H1 (cell line): Measurements from ENCODE around the gene SLC38A10. TPM values are rescaled to one million over a fixed set of nuclear protein-coding genes. Genes with fewer than 3 reads are reported as not detected.

ENCODE experiments used
- CTCF ChIA-PET: fragments of 300-600 bp; sonication (Branson Sonifier 250); formaldehyde crosslinking; loops from one replicate; lab custom pipeline; 2021; ENCODE audit not compliant: partially characterized antibody; lab: Charles Lee
- POLR2A ChIA-PET: fragments of 300-600 bp; sonication (Branson Sonifier 250); formaldehyde crosslinking; loops from one replicate; lab custom pipeline; 2021; ENCODE audit warnings: inconsistent platforms; ENCODE audit not compliant: partially characterized antibody; lab: Charles Lee
- DNase-seq, 2 experiments: peaks; one replicate each; pipeline versions ENCODE4 v3.0.0 to v3.0.0-alpha.2; 2010 to 2022; ENCODE audit warnings: low spot score in 2 of 2, low read depth in 1 of 2, mixed read lengths in 1 of 2
- FAIRE-seq: peaks from 2 replicates; lab custom pipeline; 2011; peaks lifted over from hg19 to GRCh38; lab: Jason Lieb, UNC
- H2AFZ ChIP-seq: 2 replicates; pipeline ENCODE4 v1.8.1; 2012; ENCODE audit warnings: low read length, inconsistent platforms
- H2AK5ac ChIP-seq: 2 replicates; pipeline ENCODE4 v1.6.1; 2013; ENCODE audit warnings: low read depth, low read length
- H2BK120ac ChIP-seq: replicated peaks from 2 replicates; pipeline ENCODE3; 2013; ENCODE audit warnings: low read depth, low read length, inconsistent platforms
- H2BK12ac ChIP-seq: 2 replicates; pipeline ENCODE4 v1.6.1; 2013; ENCODE audit warnings: low read depth, low read length
- H2BK15ac ChIP-seq: 2 replicates; pipeline ENCODE4 v1.6.1; 2013; ENCODE audit warnings: low read length
- H2BK20ac ChIP-seq: 2 replicates; pipeline ENCODE4 v1.6.1; 2013; ENCODE audit warnings: low read length
- H2BK5ac ChIP-seq: 2 replicates; pipeline ENCODE4 v1.6.1; 2013; ENCODE audit warnings: low read depth, low read length
- H3K14ac ChIP-seq: 2 replicates; pipeline ENCODE4 v1.6.1; 2013; ENCODE audit warnings: inconsistent platforms; ENCODE audit not compliant: insufficient read length
- H3K18ac ChIP-seq: 2 replicates; pipeline ENCODE4 v1.6.1; 2013; ENCODE audit warnings: low read length; ENCODE audit errors: extremely low read depth
- H3K23ac ChIP-seq: 2 replicates; pipeline ENCODE4 v1.6.1; 2013; ENCODE audit warnings: inconsistent platforms; ENCODE audit not compliant: insufficient read length
- H3K23me2 ChIP-seq: 2 replicates; pipeline ENCODE4 v1.6.1; 2013; ENCODE audit warnings: low read depth, low read length
- H3K27ac ChIP-seq: 2 replicates; pipeline ENCODE4 v1.6.1; 2011; ENCODE audit warnings: low read depth, low read length, inconsistent platforms
- H3K27me3 ChIP-seq, 4 experiments: replicated peaks in 1 of 4; 1 replicate in 1 of 4; 2 replicates in 3 of 4; pipeline versions ENCODE4 v1.6.1 to v1.8.1; 2011 to 2013; ENCODE audit warnings: low read length in 3 of 4, mild to moderate bottlenecking in 3 of 4, inconsistent platforms in 2 of 4, mixed read lengths in 2 of 4, moderate library complexity in 1 of 4; ENCODE audit not compliant: control insufficient read depth in 3 of 4, insufficient read depth in 3 of 4; ENCODE audit errors: extremely low read depth in 1 of 4
- H3K36me3 ChIP-seq, 4 experiments: 2 replicates each; pipeline versions ENCODE4 v1.6.1 to v1.8.1; 2011 to 2013; ENCODE audit warnings: mild to moderate bottlenecking in 4 of 4, low read length in 3 of 4, moderate library complexity in 2 of 4, control low read depth in 1 of 4, inconsistent platforms in 1 of 4; ENCODE audit not compliant: insufficient read depth in 4 of 4, control insufficient read depth in 2 of 4
- H3K4ac ChIP-seq: replicated peaks from 2 replicates; pipeline ENCODE3; 2013; ENCODE audit warnings: low read length, low read depth, mixed read lengths, inconsistent platforms; ENCODE audit not compliant: insufficient read length
- H3K4me1 ChIP-seq, 4 experiments: replicated peaks in 1 of 4; 1 replicate in 1 of 4; 2 replicates in 3 of 4; pipeline versions ENCODE4 v1.6.1 to v1.8.1; 2011 to 2013; ENCODE audit warnings: low read length in 3 of 4, inconsistent platforms in 2 of 4, mixed read lengths in 1 of 4; ENCODE audit not compliant: insufficient read depth in 4 of 4, control insufficient read depth in 3 of 4
- H3K4me2 ChIP-seq, 2 experiments: 2 replicates each; pipeline versions ENCODE4 v1.6.1 to v1.8.1; 2011 to 2013; ENCODE audit warnings: low read depth in 2 of 2, low read length in 2 of 2, control low read depth in 1 of 2, inconsistent platforms in 1 of 2, mild to moderate bottlenecking in 1 of 2; ENCODE audit not compliant: insufficient read depth in 1 of 2
- H3K4me3 ChIP-seq, 4 experiments: fragments of 200-600, 300-600 bp in 1 of 4; sonication (generic), shearing (Covaris generic), sonication (Bioruptor Twin) in 1 of 4; 2 replicates each; pipeline versions ENCODE4 v1.5.1 to v1.8.1; 2011 to 2016; ENCODE audit warnings: low read length in 4 of 4, low read depth in 3 of 4, control low read depth in 2 of 4, inconsistent platforms in 2 of 4, mild to moderate bottlenecking in 2 of 4, mixed read lengths in 1 of 4, moderate library complexity in 1 of 4; ENCODE audit not compliant: insufficient read depth in 2 of 4; ENCODE audit errors: extremely low read depth in 1 of 4
- H3K56ac ChIP-seq: replicated peaks from 2 replicates; pipeline ENCODE3; 2013; ENCODE audit warnings: low read depth, mild to moderate bottlenecking, mixed read lengths, low read length, inconsistent platforms; ENCODE audit not compliant: insufficient read length
- H3K79me1 ChIP-seq: 2 replicates; pipeline ENCODE4 v1.6.1; 2013; ENCODE audit warnings: low read depth, low read length, control low read depth
- H3K79me2 ChIP-seq, 2 experiments: 2 replicates each; pipeline versions ENCODE4 v1.6.1 to v1.8.1; 2012 to 2013; ENCODE audit warnings: low read length in 2 of 2, mild to moderate bottlenecking in 2 of 2, inconsistent platforms in 1 of 2; ENCODE audit not compliant: insufficient read depth in 2 of 2, control insufficient read depth in 1 of 2
- H3K9ac ChIP-seq, 4 experiments: replicated peaks in 1 of 4; 1 replicate in 1 of 4; 2 replicates in 3 of 4; pipeline versions ENCODE4 v1.6.1 to v1.8.1; 2011 to 2013; ENCODE audit warnings: low read depth in 3 of 4, low read length in 3 of 4, control low read depth in 2 of 4, mild to moderate bottlenecking in 2 of 4, moderate library complexity in 2 of 4, inconsistent platforms in 1 of 4; ENCODE audit errors: extremely low read depth in 1 of 4
- H3K9me3 ChIP-seq, 2 experiments: 2 replicates each; pipeline versions ENCODE4 v1.6.1 to v1.8.1; 2012 to 2013; ENCODE audit warnings: mild to moderate bottlenecking in 2 of 2, moderate library complexity in 2 of 2, control low read depth in 1 of 2, inconsistent platforms in 1 of 2, low read depth in 1 of 2, low read length in 1 of 2, mixed read lengths in 1 of 2; ENCODE audit not compliant: insufficient read depth in 2 of 2
- H4K20me1 ChIP-seq, 2 experiments: replicated peaks in 1 of 2; 2 replicates each; pipeline versions ENCODE3 to v1.8.1; 2011 to 2013; ENCODE audit warnings: inconsistent platforms in 2 of 2, low read length in 2 of 2, mild to moderate bottlenecking in 1 of 2; ENCODE audit not compliant: insufficient read depth in 2 of 2, control insufficient read depth in 1 of 2
- H4K5ac ChIP-seq: 2 replicates; pipeline ENCODE4 v1.6.1; 2013; ENCODE audit warnings: low read length, low read depth, mixed read lengths, inconsistent platforms; ENCODE audit not compliant: insufficient read length
- H4K8ac ChIP-seq: 2 replicates; pipeline ENCODE4 v1.8.0; 2013; ENCODE audit warnings: mild to moderate bottlenecking, moderate library complexity, low read length, inconsistent platforms; ENCODE audit not compliant: insufficient read depth; ENCODE audit errors: extremely low read depth
- H4K91ac ChIP-seq: replicated peaks from 2 replicates; pipeline ENCODE3; 2013; ENCODE audit warnings: low read length, mixed read lengths, inconsistent platforms; ENCODE audit not compliant: insufficient read length
- BCL11A ChIP-seq, 2 experiments: IDR thresholded peaks; one replicate each; pipeline ENCODE4 v1.6.1; 2011; ENCODE audit warnings: low read depth in 2 of 2, low read length in 2 of 2, mild to moderate bottlenecking in 2 of 2
- BRCA1 ChIP-seq: IDR thresholded peaks from 2 replicates; pipeline ENCODE4 v1.6.1; 2012; ENCODE audit warnings: low read depth, low read length, improper control_type of control experiment
- CTBP2 ChIP-seq: IDR thresholded peaks from 2 replicates; pipeline ENCODE4 v1.7.0; 2011; ENCODE audit warnings: borderline replicate concordance, mild to moderate bottlenecking, moderate library complexity, mixed read lengths, low read length; ENCODE audit not compliant: insufficient read depth, insufficient read length
- EP300 ChIP-seq, 2 experiments: IDR thresholded peaks; 1 replicate in 1 of 2; 2 replicates in 1 of 2; pipeline ENCODE4 v1.6.1; 2011 to 2012; ENCODE audit warnings: low read depth in 2 of 2, low read length in 2 of 2, mild to moderate bottlenecking in 2 of 2, borderline replicate concordance in 1 of 2, inconsistent platforms in 1 of 2, moderate library complexity in 1 of 2
- RAD21 ChIP-seq, 2 experiments: IDR thresholded peaks in 1 of 2; conservative IDR thresholded peaks in 1 of 2; 2 replicates each; pipeline ENCODE4 v1.6.1; 2011; ENCODE audit warnings: low read depth in 2 of 2, low read length in 2 of 2, improper control_type of control experiment in 1 of 2, inconsistent platforms in 1 of 2, mild to moderate bottlenecking in 1 of 2, moderate library complexity in 1 of 2
- SP2 ChIP-seq: IDR thresholded peaks from 2 replicates; pipeline ENCODE4 v1.6.1; 2012; ENCODE audit warnings: mild to moderate bottlenecking, low read length, inconsistent platforms
- TAF7 ChIP-seq: optimal IDR thresholded peaks from 2 replicates; pipeline ENCODE3; 2011; ENCODE audit warnings: low read depth, mild to moderate bottlenecking, inconsistent platforms, low read length, moderate library complexity, borderline replicate concordance
- TCF12 ChIP-seq: IDR thresholded peaks from 2 replicates; pipeline ENCODE4 v1.6.1; 2011; ENCODE audit warnings: low read depth, mild to moderate bottlenecking, low read length
- whole genome bisulfite sequencing, 2 experiments: shearing (Covaris generic) in 1 of 2; methylation state at CpG; one replicate each; pipeline versions ENCODE4 v1.1.6 to v1.1.7; 2013 to 2015; ENCODE audit warnings: low lambda C conversion rate in 2 of 2, mixed read lengths in 2 of 2, inconsistent platforms in 1 of 2, low coverage in 1 of 2, missing lambda C conversion rate in 1 of 2; ENCODE audit not compliant: insufficient replicate concordance in 2 of 2, insufficient coverage in 1 of 2, insufficient read length in 1 of 2; ENCODE audit errors: extremely low coverage in 1 of 2, missing lambda C conversion rate in 1 of 2; 5-methylcytosine and 5-hydroxymethylcytosine counted together
- polyA plus RNA-seq, 7 experiments: library from polyadenylated mRNA; depleted of rRNA in 3 of 7; stranded (reverse) in 5 of 7; unstranded in 2 of 7; fragments of >200 nt in 5 of 7; fragments of 200-250 nt in 2 of 7; gene quantifications; 1 replicate in 5 of 7; 2 replicates in 1 of 7; 4 replicates in 1 of 7; pipeline versions ENCODE4 v1.2.1 to v1.2.3, GENCODE V29; 2011 to 2013; ENCODE audit warnings: missing spikeins in 2 of 7, mixed read lengths in 2 of 7
- total RNA-seq: library from RNA; stranded (reverse); fragmentation: NEBNext Ultra II Directional; extraction: Animal tissue kit (Norgen Biotek cat#: 25700); gene quantifications from 2 replicates; pipeline ENCODE4 v1.2.1, GENCODE V29; 2021
- TF ChIP-seq, protein P1 (sequence below): IDR thresholded peaks from 2 replicates; pipeline ENCODE4 v1.6.1; 2012; ENCODE audit warnings: inconsistent platforms
- TF ChIP-seq, protein P2 (sequence below): IDR thresholded peaks from 2 replicates; pipeline ENCODE4 v1.6.1; 2011; ENCODE audit warnings: low read length, improper control_type of control experiment

SLC38A10 gene
- total and polyA plus RNA-seq, 2 of the 8 experiments (the other 6 are each of a cell fraction or from before 2014, with no cell fraction given), result 26.4 to 41.0 TPM

DNA sequence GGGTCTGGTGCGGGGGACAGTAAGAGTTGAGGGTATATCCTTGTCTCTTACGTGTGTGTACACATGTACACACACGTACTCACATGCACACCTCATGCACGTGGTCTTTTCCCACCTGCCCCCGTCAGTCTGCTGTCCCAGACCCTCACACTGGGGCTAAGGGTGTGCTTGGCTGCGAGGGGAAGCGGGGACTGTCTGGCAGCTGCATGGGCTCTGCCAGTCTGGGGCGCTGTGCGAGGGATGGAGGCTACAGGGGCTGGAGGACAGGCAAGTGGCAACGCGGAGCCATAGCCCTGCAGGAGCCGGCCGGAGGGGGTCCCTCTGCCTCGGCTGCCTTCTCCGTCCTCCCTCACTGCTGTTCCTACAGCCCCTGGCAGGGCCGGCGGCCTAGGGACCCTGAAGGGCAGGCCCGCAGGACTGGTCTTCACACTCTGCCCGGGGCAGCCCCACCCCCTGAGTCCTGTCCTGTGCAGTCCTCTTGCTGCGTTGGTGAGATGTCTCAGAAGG, 20.8 kb upstream of the SLC38A10 start:
- H4K91ac ChIP-seq, result no peak overlapping the region
- peak overlapping the region; percentile 27; the same call in 1 of the 2 replicates for H2BK12ac ChIP-seq
- no peak overlapping the region for H2AFZ ChIP-seq
- H3K18ac ChIP-seq, result no peak overlapping the region
- peak overlapping the region; percentile 85; the same call in 1 of the 2 replicates for H4K8ac ChIP-seq
- no peak overlapping the region for H3K9ac ChIP-seq
- H3K9me3 ChIP-seq, result no peaks in the 10 kb centered on the region
- no peak overlapping the region for H3K14ac ChIP-seq
- H4K5ac ChIP-seq, result no peak overlapping the region
- H3K4me3 ChIP-seq, result no peak overlapping the region
- FAIRE-seq, result no peak
- no peak overlapping the region for H3K4ac ChIP-seq
- no peak overlapping the region for H3K4me2 ChIP-seq
- no peak overlapping the region for H3K56ac ChIP-seq
- no peaks in the 10 kb centered on the region for H3K27me3 ChIP-seq
- H3K79me2 ChIP-seq, result no peaks in the 10 kb centered on the region
- H2BK120ac ChIP-seq, result no peak overlapping the region
- POLR2A ChIA-PET, result interaction anchor here (0.6 to 2.0 kb wide), 4 partner anchors 9 to 197 kb away, joined by 3 to 4 read pairs (median 3); no protein-coding TSS in a partner anchor
- no peak overlapping the region for H3K27ac ChIP-seq
- WGBS, 2 experiments, result 90% methylated on average over 16 of the region's 20 CpGs; no CpG with 5 or more reads in 1 of the 2 experiments
- peaks cover 0 to 2% of the 10 kb centered on the region in 2 experiments for H4K20me1 ChIP-seq
- CTCF ChIA-PET, result interaction anchor here (0.6 to 1.9 kb wide), 3 partner anchors 20 to 86 kb away, joined by 3 to 5 read pairs (median 3); no protein-coding TSS in a partner anchor
- H2BK5ac ChIP-seq, result no peak overlapping the region
- H3K36me3 ChIP-seq, result no peaks in the 10 kb centered on the region
- H2BK15ac ChIP-seq, result no peak overlapping the region
- no peaks in the 10 kb centered on the region; the same call in 1 of the 2 replicates for H3K23me2 ChIP-seq
- no peak overlapping the region for H2AK5ac ChIP-seq
- no peak overlapping the region for H2BK20ac ChIP-seq
- no peak overlapping the region for H3K23ac ChIP-seq
- peaks cover 0 to 9% (median 4%) of the 10 kb centered on the region in 4 experiments; a peak in 5 of 7 replicates for H3K4me1 ChIP-seq
- H3K79me1 ChIP-seq, result no peaks in the 10 kb centered on the region
- no peak for DNase-seq
- no peak for TF ChIP-seq EP300 (IDR thresholded peaks at IDR 0.05; ENCODE audit: borderline replicate concordance in 1 of 2, low read depth in 2 of 2, low read length in 2 of 2)
- TF ChIP-seq, protein P1, sequence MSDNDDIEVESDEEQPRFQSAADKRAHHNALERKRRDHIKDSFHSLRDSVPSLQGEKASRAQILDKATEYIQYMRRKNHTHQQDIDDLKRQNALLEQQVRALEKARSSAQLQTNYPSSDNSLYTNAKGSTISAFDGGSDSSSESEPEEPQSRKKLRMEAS, result no peak
- no peak for TF ChIP-seq TCF12
- TF ChIP-seq BCL11A (IDR thresholded peaks at IDR 0.05; ENCODE audit: low read depth in 2 of 2, low read length in 2 of 2), result no peak
- TF ChIP-seq, protein P2, sequence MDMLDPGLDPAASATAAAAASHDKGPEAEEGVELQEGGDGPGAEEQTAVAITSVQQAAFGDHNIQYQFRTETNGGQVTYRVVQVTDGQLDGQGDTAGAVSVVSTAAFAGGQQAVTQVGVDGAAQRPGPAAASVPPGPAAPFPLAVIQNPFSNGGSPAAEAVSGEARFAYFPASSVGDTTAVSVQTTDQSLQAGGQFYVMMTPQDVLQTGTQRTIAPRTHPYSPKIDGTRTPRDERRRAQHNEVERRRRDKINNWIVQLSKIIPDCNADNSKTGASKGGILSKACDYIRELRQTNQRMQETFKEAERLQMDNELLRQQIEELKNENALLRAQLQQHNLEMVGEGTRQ, result no peak
- no peak for TF ChIP-seq BRCA1
- no peak for TF ChIP-seq TAF7
- no peak for TF ChIP-seq RAD21 (IDR thresholded peaks at IDR 0.05 in 1 of 2, conservative IDR thresholded peaks at IDR 0.05 in 1 of 2; ENCODE audit: low read depth in 2 of 2, low read length in 2 of 2)
- TF ChIP-seq CTBP2, result no peak
- no peak for TF ChIP-seq SP2
